Body of pancreas (tissue), 4 donors: ENCODE data around the gene ZNF423. TPM values are rescaled to one million over a fixed set of nuclear protein-coding genes. Genes with fewer than 3 reads are reported as not detected.

Source experiments
- ATAC-seq: fragments of 150-250 bp; one replicate; pipeline ENCODE4 v1.9.1; 2016
- DNase-seq, 4 donors: peaks; one replicate each; pipeline ENCODE4 v3.0.0-alpha.2; 2019
- H3K27ac ChIP-seq, 4 donors: fragments of 200-600 bp; sonication (generic); 1 replicate in 3 of 4; 2 replicates in 1 of 4; pipeline versions ENCODE4 v1.5.1 to v1.6.1; 2016 to 2019; ENCODE audit warnings: mild to moderate bottlenecking in 1 of 4, mixed read lengths in 1 of 4, moderate library complexity in 1 of 4
- H3K27me3 ChIP-seq, 2 donors: fragments of 200-600 bp; sonication (generic); one replicate each; pipeline ENCODE4 v1.6.0; 2016; ENCODE audit warnings: mild to moderate bottlenecking in 1 of 2
- H3K36me3 ChIP-seq, 2 donors: fragments of 200-600 bp; sonication (generic); replicated peaks in 1 of 2; 2 replicates each; pipeline ENCODE4 v1.5.1; 2016; ENCODE audit warnings: low read depth in 2 of 2; ENCODE audit not compliant: insufficient read depth in 1 of 2
- H3K4me1 ChIP-seq: fragments of 200-600 bp; sonication (generic); one replicate; pipeline ENCODE4 v1.6.0; 2016
- H3K4me3 ChIP-seq, 2 donors: fragments of 200-600 bp; sonication (generic); 1 replicate in 1 of 2; 2 replicates in 1 of 2; pipeline ENCODE4 v1.5.1; 2016 to 2019
- H3K9me3 ChIP-seq, 3 donors: fragments of 200-600 bp; sonication (generic); 1 replicate in 2 of 3; 2 replicates in 1 of 3; pipeline ENCODE4 v1.5.1; 2016
- CTCF ChIP-seq, 7 experiments: fragments of 450-650 bp in 4 of 7; fragments of 200-600 bp in 3 of 7; sonication (generic) in 3 of 7; IDR thresholded peaks; one replicate each; pipeline ENCODE4 v1.5.1; 2016 to 2019; ENCODE audit warnings: antibody characterized with exemption in 7 of 7
- POLR2A ChIP-seq, 3 donors: fragments of 450-650 bp; IDR thresholded peaks; one replicate each; pipeline ENCODE4 v1.6.1; 2016; ENCODE audit warnings: antibody characterized with exemption in 3 of 3, mild to moderate bottlenecking in 2 of 3
- WGBS, 2 donors: methylation state at CpG; one replicate each; pipeline ENCODE4 v1.1.5; 2017; 5-methylcytosine and 5-hydroxymethylcytosine counted together
- intact Hi-C: fragments of 100-400 bp; cut with DNase I; formaldehyde crosslinking; loops from one replicate; pipeline ENCODE4 v1.15.1; 2023
- total RNA-seq, 2 donors: library from RNA; depleted of rRNA; stranded (reverse); fragments of >200 nt; gene quantifications; one replicate each; pipeline ENCODE4 v1.1.0, GENCODE V29; 2016

ZNF423 gene
- total RNA-seq, 2 donors from 2014 or later = 4.2 to 9.2 TPM

GRCh38 chr16:49498264-49498663 is 357.6 kb downstream of the ZNF423 start:
- TF ChIP-seq POLR2A (IDR thresholded peaks at IDR 0.05) (no peak), CTCF (IDR thresholded peaks at IDR 0.05) (no peak)
- Histone ChIP-seq H3K36me3 (no peaks in the 10 kb centered on the region), H3K9me3 (no peaks in the 10 kb centered on the region), H3K4me1 (no peaks in the 10 kb centered on the region), H3K4me3 (no peak overlapping the region), H3K27ac (no peak overlapping the region), H3K27me3 (no peaks in the 10 kb centered on the region)
- DNase-seq (no peak), ATAC-seq (no peak)
- intact Hi-C loops = loop anchor here (10.0 kb wide), 1 partner anchor 417 kb away; no protein-coding TSS in a partner anchor
- 79 to 85% methylated on average over 3 of the region's 3 CpGs for WGBS, 2 donors

GRCh38 chr16:49497466-49497865 is 358.4 kb downstream of the ZNF423 start:
- peaks cover 2% of the 10 kb centered on the region for H3K4me1 ChIP-seq
- no peaks in the 10 kb centered on the region for H3K36me3 ChIP-seq
- H3K27ac ChIP-seq = no peak overlapping the region
- no peak overlapping the region for H3K4me3 ChIP-seq
- no peak for TF ChIP-seq CTCF (IDR thresholded peaks at IDR 0.05)
- no peak for TF ChIP-seq POLR2A (IDR thresholded peaks at IDR 0.05)
- no peak for DNase-seq
- no peak for ATAC-seq
- intact Hi-C loops = loop anchor here (10.0 kb wide), 1 partner anchor 417 kb away; no protein-coding TSS in a partner anchor
- no peaks in the 10 kb centered on the region for H3K27me3 ChIP-seq
- 90 to 92% methylated on average over 5 to 6 of the region's 6 CpGs for WGBS, 2 donors
- H3K9me3 ChIP-seq = no peaks in the 10 kb centered on the region

- WGBS, 2 donors = 83 to 92% methylated on average over 4 to 5 of the region's 5 CpGs
- H3K4me3 ChIP-seq = no peak overlapping the region
Measured at GRCh38 chr16:49496656-49497055, 359.3 kb downstream of the ZNF423 start.

GRCh38 chr16:49495596-49496355 is 360.1 kb downstream of the ZNF423 start:
- intact Hi-C loops = loop anchor here (10.0 kb wide), 1 partner anchor 419 kb away; no protein-coding TSS in a partner anchor
- 83 to 90% methylated on average over 5 to 10 of the region's 10 CpGs for WGBS, 2 donors
- no peaks in the 10 kb centered on the region for H3K36me3 ChIP-seq
- ATAC-seq (no peak), DNase-seq (no peak)
- no peak overlapping the region for H3K27ac ChIP-seq
- no peaks in the 10 kb centered on the region for H3K9me3 ChIP-seq
- no peak for TF ChIP-seq POLR2A (IDR thresholded peaks at IDR 0.05)
- TF ChIP-seq CTCF (IDR thresholded peaks at IDR 0.05) = no peak
- H3K27me3 ChIP-seq = no peaks in the 10 kb centered on the region
- no peak overlapping the region for H3K4me3 ChIP-seq
- peaks cover 8% of the 10 kb centered on the region for H3K4me1 ChIP-seq

More at GRCh38 chr16:49496656-49497055, 359.3 kb downstream of the ZNF423 start:
- no peak for DNase-seq
- TF ChIP-seq POLR2A (IDR thresholded peaks at IDR 0.05) (no peak), CTCF (IDR thresholded peaks at IDR 0.05) (no peak)
- no peak for ATAC-seq
- no peaks in the 10 kb centered on the region for H3K9me3 ChIP-seq
- no peaks in the 10 kb centered on the region for H3K36me3 ChIP-seq
- peaks cover 8% of the 10 kb centered on the region for H3K4me1 ChIP-seq
- H3K27me3 ChIP-seq = no peaks in the 10 kb centered on the region
- no peak overlapping the region for H3K27ac ChIP-seq
- intact Hi-C loops = loop anchor here (10.0 kb wide), 1 partner anchor 418 kb away; no protein-coding TSS in a partner anchor
